HG03378 (cell line): ENCODE measurements around the gene NTHL1.
A peak's percentile ranks its signal among the peaks of the same experiment; 100 is the strongest.

ENCODE experiments used
- ATAC-seq: cut with Tn5 transposase; IDR thresholded peaks from one replicate; pipeline ENCODE4 v1.9.1; 2021; ENCODE audit warnings: mild to moderate bottlenecking, moderate library complexity; ENCODE audit not compliant: unreplicated experiment

The NTHL1 gene

DNA sequence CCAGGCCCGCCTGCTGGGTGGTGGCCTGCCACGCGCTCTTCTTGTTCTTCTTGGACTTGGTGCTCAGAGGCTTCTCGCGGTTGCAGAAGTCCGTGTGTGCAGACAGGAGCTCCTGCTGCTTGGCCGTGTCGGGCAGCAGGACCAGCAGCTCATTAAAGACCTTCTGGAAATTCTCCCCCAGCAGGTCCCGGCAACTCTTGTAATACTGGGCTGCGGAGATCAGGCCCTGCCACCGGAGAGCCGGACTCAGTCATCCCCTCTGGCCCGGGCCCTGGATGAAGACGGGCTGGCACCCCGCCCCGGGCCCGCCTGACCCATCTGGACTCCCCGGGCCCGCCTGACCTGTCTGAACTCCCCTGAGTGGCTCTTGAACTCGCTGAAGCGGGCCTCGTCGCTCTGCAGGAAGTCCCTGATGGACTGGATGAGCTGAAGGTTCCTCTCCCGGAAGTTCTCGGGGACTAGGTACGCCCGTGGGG, 49.2 kb downstream of the NTHL1 start:
- no peak for ATAC-seq

DNA sequence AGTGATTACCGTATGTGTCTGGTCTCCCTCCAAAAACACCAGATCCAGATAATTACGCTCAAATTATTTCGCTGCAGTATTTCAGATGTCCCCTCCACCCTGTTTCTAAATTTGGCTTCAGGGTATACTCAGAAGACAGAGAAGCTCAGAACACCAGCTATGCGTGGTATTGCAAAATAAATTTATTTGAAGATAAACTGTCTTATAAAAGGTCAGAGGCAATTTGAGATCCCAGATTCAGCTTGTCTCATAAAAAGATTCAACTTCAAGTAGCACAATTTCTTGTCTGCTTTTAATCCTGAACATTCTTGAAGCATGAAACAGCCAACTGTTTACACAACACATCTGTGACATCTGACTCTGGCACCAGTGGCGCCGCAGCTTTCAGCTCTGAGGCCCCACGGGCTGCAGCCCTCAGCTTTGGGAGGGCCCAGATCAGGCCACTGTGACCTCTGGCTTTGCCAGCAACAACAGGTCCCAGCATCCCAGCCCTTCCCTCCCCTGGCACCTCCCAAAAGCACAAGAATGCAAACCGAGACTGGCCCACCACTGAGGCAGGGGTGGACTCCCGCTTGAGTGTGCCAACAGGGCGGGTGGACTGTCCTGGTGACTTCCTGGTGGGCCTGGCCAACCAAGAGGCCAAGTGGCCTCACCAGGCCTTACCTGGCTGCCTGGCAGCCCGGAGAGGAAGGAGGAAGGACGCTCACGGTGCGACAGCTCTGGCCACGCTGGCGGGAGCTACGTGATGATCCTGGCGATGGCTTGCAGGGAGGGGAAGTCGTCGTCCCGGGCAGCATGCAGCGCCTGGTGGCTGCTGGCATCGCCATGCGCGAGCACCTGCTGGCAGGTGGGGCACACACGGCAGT, 49.9 kb downstream of the NTHL1 start:
- ATAC-seq = no peak

- no peak for ATAC-seq
Observed at GRCh38 chr16:1993731-1994131, 53.9 kb downstream of the NTHL1 start.

DNA sequence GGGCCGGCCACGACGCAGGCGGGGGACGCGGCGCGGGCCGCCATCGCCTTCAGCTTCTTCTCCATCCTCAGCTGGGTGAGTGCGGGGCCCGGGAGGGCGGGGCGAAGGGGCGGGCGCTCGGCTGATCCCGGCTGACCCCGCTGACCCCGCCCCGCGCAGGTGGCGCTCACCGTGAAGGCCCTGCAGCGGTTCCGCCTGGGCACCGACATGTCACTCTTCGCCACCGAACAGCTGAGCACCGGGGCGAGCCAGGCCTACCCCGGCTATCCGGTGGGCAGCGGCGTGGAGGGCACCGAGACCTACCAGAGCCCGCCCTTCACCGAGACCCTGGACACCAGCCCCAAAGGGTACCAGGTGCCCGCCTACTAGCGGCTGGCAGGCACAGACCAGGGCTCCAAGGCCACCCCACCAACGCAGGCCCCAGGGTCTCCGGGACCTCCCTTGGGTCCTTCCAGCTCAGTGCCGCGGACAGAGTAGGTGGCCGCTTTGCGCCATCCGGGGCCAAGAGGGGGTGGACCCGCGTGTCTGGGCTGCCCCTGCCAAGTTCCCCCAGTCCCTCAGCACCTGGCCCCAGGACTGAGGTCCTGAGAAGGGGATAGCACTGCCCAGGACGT, 54.8 kb downstream of the NTHL1 start:
- ATAC-seq = no peak

DNA sequence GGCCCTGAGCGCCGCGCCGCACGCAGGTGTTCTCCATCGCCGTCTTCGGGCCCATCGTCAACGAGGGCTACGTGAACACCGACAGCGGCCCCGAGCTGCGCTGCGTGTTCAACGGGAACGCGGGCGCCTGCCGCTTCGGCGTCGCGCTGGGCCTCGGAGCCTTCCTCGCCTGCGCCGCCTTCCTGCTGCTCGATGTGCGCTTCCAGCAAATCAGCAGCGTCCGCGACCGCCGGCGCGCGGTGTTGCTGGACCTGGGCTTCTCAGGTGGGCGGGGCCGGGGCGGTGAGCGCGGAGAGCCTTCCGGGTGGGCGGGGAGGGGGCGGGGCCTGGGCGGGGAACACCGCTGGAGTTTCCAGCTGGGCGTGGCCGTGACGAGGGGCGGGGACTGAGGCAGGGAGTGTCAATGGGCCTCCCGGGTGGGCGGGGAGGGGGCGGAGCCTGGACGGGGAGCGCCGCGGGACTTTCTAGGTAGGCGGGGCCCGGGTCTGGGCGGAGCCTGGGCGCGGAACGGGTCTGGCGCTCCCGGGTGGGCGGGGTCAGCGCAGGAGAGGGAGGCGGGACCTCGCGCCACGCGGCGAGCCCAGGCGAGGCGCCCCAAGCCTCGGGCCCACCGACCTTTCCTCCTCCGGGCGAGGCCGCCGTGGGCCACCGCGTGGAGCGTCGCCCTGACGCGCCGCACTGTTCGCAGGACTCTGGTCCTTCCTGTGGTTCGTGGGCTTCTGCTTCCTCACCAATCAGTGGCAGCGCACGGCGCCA, 55.5 kb downstream of the NTHL1 start:
- no peak for ATAC-seq

GRCh38 chr16:1991588-1991947, 56.1 kb downstream of the NTHL1 start:
- ATAC-seq = no peak

GRCh38 chr16:1991135-1991551, 56.5 kb downstream of the NTHL1 start:
- ATAC-seq = peak; percentile 43

DNA sequence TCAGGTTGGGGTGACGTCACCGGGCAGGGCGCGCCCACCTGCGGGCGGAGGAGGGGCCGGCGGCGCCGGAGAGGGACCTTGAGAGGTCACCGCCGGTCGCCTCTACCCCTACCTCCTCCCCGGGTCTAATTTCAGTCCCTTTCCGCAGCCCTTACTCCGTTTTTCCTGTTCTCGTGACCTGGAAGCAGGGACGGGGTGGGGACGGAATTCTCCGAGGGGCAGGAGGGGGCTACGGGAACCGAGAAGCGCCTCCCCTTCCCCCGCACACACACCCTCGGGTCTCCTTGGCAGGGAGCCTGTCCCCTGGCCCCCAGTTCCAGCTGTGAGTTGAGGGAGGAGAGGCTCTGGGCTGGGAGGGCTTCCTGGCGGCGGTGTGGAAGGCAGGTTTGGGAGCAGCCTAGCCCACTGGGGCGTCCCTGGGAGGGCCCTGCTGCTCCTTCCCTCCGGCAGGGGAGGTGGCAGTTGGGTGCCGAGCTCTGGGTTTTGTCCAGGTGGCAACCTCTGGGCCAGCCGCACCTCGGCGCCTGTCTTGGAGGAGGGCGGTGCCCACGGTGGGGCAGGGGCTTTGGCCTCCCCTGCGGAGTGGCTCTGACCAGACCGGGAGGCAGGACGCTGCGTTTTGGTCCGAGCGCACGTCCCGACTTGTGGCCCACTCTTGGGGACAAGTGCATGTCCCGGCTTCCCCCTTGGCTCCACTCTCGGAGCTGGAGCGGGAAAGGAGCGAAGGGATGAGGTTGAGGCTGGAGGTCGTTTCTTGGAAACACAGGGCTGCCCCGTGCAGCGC, 57.1 kb downstream of the NTHL1 start:
- peak; percentile 3 for ATAC-seq

DNA sequence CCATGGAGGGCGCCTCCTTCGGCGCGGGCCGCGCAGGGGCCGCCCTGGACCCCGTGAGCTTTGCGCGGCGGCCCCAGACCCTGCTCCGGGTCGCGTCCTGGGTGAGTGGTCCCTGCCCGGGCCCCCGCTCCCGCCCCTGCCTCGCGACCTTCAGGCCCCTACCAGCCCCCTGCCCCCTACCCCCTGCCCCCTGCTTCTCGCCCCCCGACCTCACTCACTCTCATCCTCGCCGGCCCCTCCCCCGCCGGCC, 57.6 kb downstream of the NTHL1 start:
- ATAC-seq = no peak
